ENCODE data around the gene HTT.

HTT gene

GRCh38 chr4:3205995-3206394 is 131.5 kb downstream of the HTT start:
- no peak for DNase-seq

- no peak for DNase-seq
Measured at GRCh38 chr4:3206439-3207100, 132.1 kb downstream of the HTT start.

- no peak for DNase-seq
Measured at GRCh38 chr4:3207531-3208037, 133.1 kb downstream of the HTT start.

- DNase-seq = no peak
Measured at GRCh38 chr4:3208826-3209225, 134.3 kb downstream of the HTT start.

- no peak for DNase-seq
Measured at GRCh38 chr4:3209551-3210325, 135.3 kb downstream of the HTT start.

- no peak for DNase-seq
Measured at GRCh38 chr4:3210467-3210866, 136.0 kb downstream of the HTT start.

GRCh38 chr4:3211866-3212265 is 137.4 kb downstream of the HTT start:
- DNase-seq = no peak

- DNase-seq = no peak
Measured at GRCh38 chr4:3212391-3213105, 138.1 kb downstream of the HTT start.

- DNase-seq = no peak
Measured at GRCh38 chr4:3213106-3213425, 138.6 kb downstream of the HTT start.

- no peak for DNase-seq
Measured at GRCh38 chr4:3213661-3214250, 139.3 kb downstream of the HTT start.

GRCh38 chr4:3215256-3215655 is 140.8 kb downstream of the HTT start:
- no peak for DNase-seq

- no peak for DNase-seq
Measured at GRCh38 chr4:3215733-3216132, 141.3 kb downstream of the HTT start.

- DNase-seq = no peak
Measured at GRCh38 chr4:3217266-3217665, 142.8 kb downstream of the HTT start.

GRCh38 chr4:3217771-3218170 is 143.3 kb downstream of the HTT start:
- no peak for DNase-seq

GRCh38 chr4:3218824-3219760 is 144.6 kb downstream of the HTT start:
- no peak for DNase-seq

GRCh38 chr4:3219761-3220475 is 145.4 kb downstream of the HTT start:
- DNase-seq = no peak

GRCh38 chr4:3220476-3221183 is 146.1 kb downstream of the HTT start:
- DNase-seq = no peak

GRCh38 chr4:3221184-3221494 is 146.7 kb downstream of the HTT start:
- no peak for DNase-seq

GRCh38 chr4:3221996-3222395 is 147.5 kb downstream of the HTT start:
- no peak for DNase-seq

GRCh38 chr4:3223346-3223745 is 148.9 kb downstream of the HTT start:
- DNase-seq = no peak

Data from fibroblast of skin of right biceps (primary cell).